Pancreas (tissue), 10 donors: ENCODE measurements around the gene ERMAP. TPM values are rescaled to one million over a fixed set of nuclear protein-coding genes. Genes with fewer than 3 reads are reported as not detected.

Experiments
- ATAC-seq, 4 donors: fragments of 200-7000 bp; cut with Tn5 transposase; one replicate each; pipeline versions ENCODE4 v1.8.0 to v1.9.1; 2020; ENCODE audit warnings: mild to moderate bottlenecking in 4 of 4, moderate library complexity in 4 of 4
- DNase-seq, 6 donors: peaks; one replicate each; pipeline ENCODE4 v3.0.0-alpha.2; 2020
- FAIRE-seq: peaks from 2 replicates; lab custom pipeline; 2012; peaks lifted over from hg19 to GRCh38; lab: Jason Lieb, UNC
- H3K27ac ChIP-seq, 4 donors: fragments of 200-600 bp; sonication (generic); 1 replicate in 3 of 4; 2 replicates in 1 of 4; pipeline versions ENCODE4 v1.5.0 to v1.8.0; 2020
- H3K27me3 ChIP-seq, 4 donors: fragments of 200-600 bp; one replicate each; pipeline ENCODE4 v1.8.0; 2021
- H3K36me3 ChIP-seq, 3 donors: fragments of 200-600 bp; sonication (generic) in 1 of 3; one replicate each; pipeline versions ENCODE4 v1.5.0 to v1.8.0; 2020 to 2021
- H3K4me1 ChIP-seq, 3 donors: fragments of 200-600 bp; one replicate each; pipeline ENCODE4 v1.8.0; 2021
- H3K4me3 ChIP-seq, 4 donors: fragments of 200-600 bp; sonication (generic) in 2 of 4; one replicate each; pipeline versions ENCODE4 v1.5.0 to v1.8.0; 2020 to 2021
- H3K9me3 ChIP-seq, 4 donors: fragments of 200-600 bp; one replicate each; pipeline ENCODE4 v1.8.0; 2021
- WGBS, 2 donors: extraction: QIAGEN DNeasy Blood & Tissue Kit; methylation state at CpG; one replicate each; pipeline ENCODE4 v1.1.7; 2013; 5-methylcytosine and 5-hydroxymethylcytosine counted together
- intact Hi-C, 3 donors: fragments of 100-400 bp; cut with DNase I; formaldehyde crosslinking; loops; one replicate each; pipeline versions ENCODE4 v1.11.1 to v1.14.2; 2022
- polyA plus RNA-seq, 2 donors: library from polyadenylated mRNA; stranded (reverse); fragments of 200-250 nt; gene quantifications; one replicate each; pipeline ENCODE4 v1.2.3, GENCODE V29; 2013
- total RNA-seq, 6 donors: library from RNA; stranded (reverse); fragmentation: NEBNext Ultra II Directional in 4 of 6; extraction: Animal tissue kit (Norgen Biotek cat#: 25700) in 4 of 6; gene quantifications; one replicate each; pipeline versions ENCODE4 v1.2.1 to v1.2.4, GENCODE V29; 2021 to 2023
- TF ChIP-seq, protein P1 (sequence below), 4 donors: fragments of 200-600 bp; sonication (generic) in 3 of 4; IDR thresholded peaks; one replicate each; pipeline versions ENCODE4 v1.5.0 to v1.8.0; 2021; ENCODE audit warnings: antibody characterized with exemption in 4 of 4
- donor health status: healthy with polysubstance abuse.
- donor health status: DM: no; HTN: no; CAD: no; lungs with moderate emphysema.
- donor health status: DM: no; HTN: no; CAD: no.
- donor health status: control.
- donor health status: control.
- donor health status: Bipolar disorder and iron deficiency.
- donor health status: DM: yes; HTN: yes; CAD: no.
- donor health status: DM: no; HTN: no; CAD: no.
- donor health status: DM: no; HTN: no; CAD: no.
- donor health status: DM: yes; HTN: yes; CAD: no.

Gene ERMAP
- total and polyA plus RNA-seq, 8 donors = 4.8 to 11.2 (median 8.5) TPM

- no peak for FAIRE-seq
- 50 to 69% methylated on average over 2 of the region's 2 CpGs for WGBS, 2 donors
- H3K27me3 ChIP-seq = no peaks in the 10 kb centered on the region
- H3K27ac ChIP-seq = no peak overlapping the region
- no peaks in the 10 kb centered on the region for H3K9me3 ChIP-seq
- H3K4me1 ChIP-seq = peaks cover 0 to 3% (median 0%) of the 10 kb centered on the region in 3 donors
- no peak for ATAC-seq
- H3K4me3 ChIP-seq = no peak overlapping the region
- no peak for DNase-seq
- peaks cover 0 to 40% (median 7%) of the 10 kb centered on the region in 3 donors for H3K36me3 ChIP-seq
- intact Hi-C loops = no loop called here
- TF ChIP-seq, protein P1, sequence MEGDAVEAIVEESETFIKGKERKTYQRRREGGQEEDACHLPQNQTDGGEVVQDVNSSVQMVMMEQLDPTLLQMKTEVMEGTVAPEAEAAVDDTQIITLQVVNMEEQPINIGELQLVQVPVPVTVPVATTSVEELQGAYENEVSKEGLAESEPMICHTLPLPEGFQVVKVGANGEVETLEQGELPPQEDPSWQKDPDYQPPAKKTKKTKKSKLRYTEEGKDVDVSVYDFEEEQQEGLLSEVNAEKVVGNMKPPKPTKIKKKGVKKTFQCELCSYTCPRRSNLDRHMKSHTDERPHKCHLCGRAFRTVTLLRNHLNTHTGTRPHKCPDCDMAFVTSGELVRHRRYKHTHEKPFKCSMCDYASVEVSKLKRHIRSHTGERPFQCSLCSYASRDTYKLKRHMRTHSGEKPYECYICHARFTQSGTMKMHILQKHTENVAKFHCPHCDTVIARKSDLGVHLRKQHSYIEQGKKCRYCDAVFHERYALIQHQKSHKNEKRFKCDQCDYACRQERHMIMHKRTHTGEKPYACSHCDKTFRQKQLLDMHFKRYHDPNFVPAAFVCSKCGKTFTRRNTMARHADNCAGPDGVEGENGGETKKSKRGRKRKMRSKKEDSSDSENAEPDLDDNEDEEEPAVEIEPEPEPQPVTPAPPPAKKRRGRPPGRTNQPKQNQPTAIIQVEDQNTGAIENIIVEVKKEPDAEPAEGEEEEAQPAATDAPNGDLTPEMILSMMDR (IDR thresholded peaks at IDR 0.05) = no peak
These were observed 43.5 kb upstream of the ERMAP start for GRCh38 chr1:42773420-42773819.

DNA sequence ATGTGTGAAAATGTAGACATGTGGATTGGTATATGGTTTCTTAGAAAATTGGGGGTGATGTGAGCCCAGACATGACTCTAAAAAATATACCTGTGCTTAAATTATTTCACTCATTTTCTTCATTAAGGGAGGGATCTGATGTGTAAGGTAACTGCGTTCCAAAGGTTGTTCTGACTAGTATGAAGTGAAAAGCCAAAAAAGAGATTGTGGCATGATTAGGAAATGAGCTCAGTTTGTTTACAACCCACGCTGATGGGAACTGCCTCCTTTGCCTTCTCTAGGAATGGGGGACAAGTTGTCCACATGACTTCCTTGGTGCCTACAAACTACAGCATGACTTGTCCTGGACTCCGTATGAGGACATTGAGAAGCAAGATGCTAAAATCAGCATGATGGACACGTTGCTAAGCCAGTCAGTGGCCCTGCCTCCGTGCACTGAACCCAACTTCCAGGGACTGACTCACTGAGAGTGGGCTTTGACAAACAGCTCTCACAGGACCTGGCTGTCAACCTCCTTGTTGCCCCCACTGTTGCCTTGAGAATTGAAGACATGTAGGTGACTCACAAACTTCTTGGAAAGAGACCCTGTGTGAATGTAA is 41.9 kb upstream of the ERMAP start:
- 84 to 89% methylated on average over 5 of the region's 5 CpGs for WGBS, 2 donors
- no peak for ATAC-seq
- no peak for FAIRE-seq
- no peak for DNase-seq
- H3K4me1 ChIP-seq = no peaks in the 10 kb centered on the region
- H3K36me3 ChIP-seq = peaks cover 0 to 40% (median 7%) of the 10 kb centered on the region in 3 donors
- no peak overlapping the region for H3K4me3 ChIP-seq
- no peaks in the 10 kb centered on the region for H3K9me3 ChIP-seq
- TF ChIP-seq, protein P1 (IDR thresholded peaks at IDR 0.05) = no peak
- intact Hi-C loops = no loop called here
- no peaks in the 10 kb centered on the region for H3K27me3 ChIP-seq
- H3K27ac ChIP-seq = no peak overlapping the region

DNA sequence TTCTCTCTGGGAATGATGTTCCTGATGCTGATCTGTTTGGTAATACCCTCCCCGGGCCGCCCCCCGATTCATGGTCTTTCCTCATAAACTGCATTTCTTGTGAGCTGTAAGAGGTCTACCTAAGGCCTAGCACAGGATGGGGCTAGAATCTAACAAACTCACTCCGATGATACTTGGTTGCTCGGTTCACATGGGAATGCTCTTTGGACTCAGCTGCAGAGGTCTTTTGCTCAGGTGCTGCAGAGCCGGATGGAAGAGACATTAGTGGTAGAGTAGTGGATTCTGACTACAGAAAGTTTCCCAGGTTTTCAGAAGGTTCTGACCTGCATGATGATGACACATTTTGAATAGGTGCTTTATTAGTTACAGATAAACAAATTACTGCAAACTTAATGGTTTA is 40.4 kb upstream of the ERMAP start:
- TF ChIP-seq, protein P1 (IDR thresholded peaks at IDR 0.05) = no peak
- intact Hi-C loops = no loop called here
- H3K9me3 ChIP-seq = no peaks in the 10 kb centered on the region
- no peaks in the 10 kb centered on the region for H3K4me1 ChIP-seq
- H3K27me3 ChIP-seq = no peaks in the 10 kb centered on the region
- 97% methylated on average over 6 of the region's 6 CpGs for WGBS, 2 donors
- H3K4me3 ChIP-seq = no peak overlapping the region
- H3K27ac ChIP-seq = no peak overlapping the region
- H3K36me3 ChIP-seq = peaks cover 0 to 40% (median 7%) of the 10 kb centered on the region in 3 donors
- FAIRE-seq = no peak
- DNase-seq = no peak
- no peak for ATAC-seq

DNA sequence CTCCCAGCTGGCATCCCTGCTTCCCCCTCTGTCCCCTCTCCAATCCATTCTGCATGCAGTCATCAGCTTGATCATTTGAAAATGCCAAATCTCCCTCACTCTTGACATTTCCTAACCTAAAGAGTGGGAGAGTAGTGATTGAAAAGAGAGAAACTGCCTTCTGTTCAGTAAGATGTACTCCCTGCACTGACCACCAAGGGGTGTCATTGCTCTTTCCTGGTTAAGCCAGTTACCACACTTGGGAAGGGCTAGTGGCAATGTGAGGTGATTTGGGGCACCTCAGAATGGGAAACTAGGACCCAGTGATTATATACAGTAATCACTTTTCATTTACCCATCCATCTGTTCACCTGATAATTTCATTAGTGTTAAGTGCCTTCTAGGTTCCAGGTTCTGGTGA is 39.1 kb upstream of the ERMAP start:
- intact Hi-C loops = no loop called here
- ATAC-seq = peak in 3 of 4 donors; percentile 63 to 77 (median 75)
- no peak overlapping the region for H3K4me3 ChIP-seq
- H3K36me3 ChIP-seq = peaks cover 0 to 40% (median 7%) of the 10 kb centered on the region in 3 donors
- TF ChIP-seq, protein P1 (IDR thresholded peaks at IDR 0.05) = peak in 2 of 4 donors; percentile 18 to 34
- H3K27me3 ChIP-seq = no peaks in the 10 kb centered on the region
- H3K27ac ChIP-seq = no peak overlapping the region
- no peak for FAIRE-seq
- H3K9me3 ChIP-seq = no peaks in the 10 kb centered on the region
- no peak for DNase-seq
- H3K4me1 ChIP-seq = no peaks in the 10 kb centered on the region

- no peak for ATAC-seq
These were observed 37.2 kb upstream of the ERMAP start for GRCh38 chr1:42779725-42780124.

More at GRCh38 chr1:42779725-42780124, 37.2 kb upstream of the ERMAP start:
- Histone ChIP-seq H3K4me3 (no peak overlapping the region), H3K27me3 (no peaks in the 10 kb centered on the region), H3K4me1 (no peaks in the 10 kb centered on the region), H3K27ac (no peak overlapping the region), H3K36me3 (peaks cover 0 to 31% (median 6%) of the 10 kb centered on the region in 3 donors), H3K9me3 (no peaks in the 10 kb centered on the region)
- intact Hi-C loops = loop anchor here in 1 of 3 donors (10.0 kb wide), 1 partner anchor 105 kb away; no protein-coding TSS in a partner anchor
- TF ChIP-seq, protein P1 (IDR thresholded peaks at IDR 0.05) = no peak
- FAIRE-seq (no peak), DNase-seq (no peak)
- 84 to 90% methylated on average over 2 of the region's 2 CpGs for WGBS, 2 donors
